BLaER1 treated with 17β-estradiol and CSF1 and Interleukin-3, amounts not matched to agents 10 nM and 100 nM (cell line): Measurements from ENCODE around the gene ARHGAP42.

ENCODE experiments used
- H3K27ac ChIP-seq, 11 experiments: shearing (Covaris generic); formaldehyde crosslinking; 2 replicates each; pipeline ENCODE4 v1.8.1; 2022
- H3K27me3 ChIP-seq, 11 experiments: shearing (Covaris generic); formaldehyde crosslinking; 2 replicates each; pipeline ENCODE4 v1.8.1; 2022
- H3K36me3 ChIP-seq, 11 experiments: shearing (Covaris generic); formaldehyde crosslinking; 2 replicates each; pipeline ENCODE4 v1.8.1; 2022
- H3K4me1 ChIP-seq, 10 experiments: shearing (Covaris generic); formaldehyde crosslinking; 2 replicates each; pipeline ENCODE4 v1.8.1; 2022
- H3K4me2 ChIP-seq, 11 experiments: shearing (Covaris generic); formaldehyde crosslinking; 2 replicates each; pipeline ENCODE4 v1.8.1; 2022
- H3K4me3 ChIP-seq, 10 experiments: shearing (Covaris generic); formaldehyde crosslinking; 2 replicates each; pipeline ENCODE4 v1.8.1; 2022
- H3K9ac ChIP-seq, 11 experiments: shearing (Covaris generic); formaldehyde crosslinking; 2 replicates each; pipeline ENCODE4 v1.8.1; 2022
- H3K9me3 ChIP-seq, 11 experiments: shearing (Covaris generic); formaldehyde crosslinking; replicated peaks in 1 of 11; 2 replicates each; pipeline ENCODE4 v1.8.1; 2022
- H4K20me1 ChIP-seq, 11 experiments: shearing (Covaris generic); formaldehyde crosslinking; 2 replicates each; pipeline ENCODE4 v1.8.1; 2022
- Cebpa-rat ChIP-seq, 11 experiments: shearing (Covaris generic); IDR thresholded peaks; 2 replicates each; pipeline ENCODE4 v1.8.1; 2022

ARHGAP42 gene

GRCh38 chr11:100800202-100800601, 113.1 kb downstream of the ARHGAP42 start:
- no peak overlapping the region for H3K4me2 ChIP-seq
- no peak overlapping the region for H3K4me3 ChIP-seq
- TF ChIP-seq Cebpa-rat (IDR thresholded peaks at IDR 0.05): no peak
- no peaks in the 10 kb centered on the region for H3K27me3 ChIP-seq
- peaks cover 0 to 33% (median 0%) of the 10 kb centered on the region in 11 experiments; a peak in 7 of 22 replicates for H3K36me3 ChIP-seq
- no peaks in the 10 kb centered on the region for H3K4me1 ChIP-seq
- no peak overlapping the region for H3K27ac ChIP-seq
- 0 out of 22 replicates have a peak, but pooled peaks cover 0 to 4% (median 0%) of the 10 kb centered on the region in 11 experiments for H4K20me1 ChIP-seq
- H3K9ac ChIP-seq: no peak overlapping the region
- no peaks in the 10 kb centered on the region for H3K9me3 ChIP-seq

GRCh38 chr11:100801225-100801999, 114.3 kb downstream of the ARHGAP42 start:
- Histone ChIP-seq H3K4me1 (no peaks in the 10 kb centered on the region), H3K4me2 (no peak overlapping the region), H3K36me3 (peaks cover 0 to 26% (median 0%) of the 10 kb centered on the region in 11 experiments; a peak in 6 of 22 replicates), H3K4me3 (no peak overlapping the region), H4K20me1 (0 out of 22 replicates have a peak, but pooled peaks cover 0 to 4% (median 0%) of the 10 kb centered on the region in 11 experiments), H3K27ac (no peak overlapping the region), H3K9ac (no peak overlapping the region), H3K9me3 (no peaks in the 10 kb centered on the region), H3K27me3 (no peaks in the 10 kb centered on the region)
- no peak for TF ChIP-seq Cebpa-rat (IDR thresholded peaks at IDR 0.05)

- no peak overlapping the region for H3K27ac ChIP-seq
- no peaks in the 10 kb centered on the region; a peak in 1 of 20 replicates for H3K4me1 ChIP-seq
- no peaks in the 10 kb centered on the region for H3K9me3 ChIP-seq
- no peaks in the 10 kb centered on the region for H3K27me3 ChIP-seq
- H3K4me2 ChIP-seq: no peak overlapping the region
- no peak overlapping the region for H3K9ac ChIP-seq
- no peak overlapping the region for H3K4me3 ChIP-seq
- TF ChIP-seq Cebpa-rat (IDR thresholded peaks at IDR 0.05): no peak
- H3K36me3 ChIP-seq: no peaks in the 10 kb centered on the region
- 0 out of 22 replicates have a peak, but pooled peaks cover 0 to 5% (median 0%) of the 10 kb centered on the region in 11 experiments for H4K20me1 ChIP-seq
Measured at GRCh38 chr11:100805506-100806199, 118.6 kb downstream of the ARHGAP42 start.

- no peak overlapping the region for H3K9ac ChIP-seq
- 0 out of 22 replicates have a peak, but pooled peaks cover 0 to 5% (median 0%) of the 10 kb centered on the region in 11 experiments for H4K20me1 ChIP-seq
- H3K9me3 ChIP-seq: no peaks in the 10 kb centered on the region
- no peaks in the 10 kb centered on the region for H3K36me3 ChIP-seq
- H3K27me3 ChIP-seq: no peaks in the 10 kb centered on the region
- H3K27ac ChIP-seq: no peak overlapping the region
- no peak for TF ChIP-seq Cebpa-rat (IDR thresholded peaks at IDR 0.05)
- H3K4me1 ChIP-seq: no peaks in the 10 kb centered on the region; a peak in 1 of 20 replicates
- H3K4me2 ChIP-seq: no peak overlapping the region
- no peak overlapping the region for H3K4me3 ChIP-seq
Measured at GRCh38 chr11:100806296-100806695, 119.2 kb downstream of the ARHGAP42 start.

GRCh38 chr11:100808904-100809491, 121.9 kb downstream of the ARHGAP42 start:
- H3K9me3 ChIP-seq: peaks cover 0 to 11% (median 3%) of the 10 kb centered on the region in 11 experiments; a peak in 12 of 22 replicates
- no peaks in the 10 kb centered on the region; a peak in 1 of 20 replicates for H3K4me1 ChIP-seq
- no peak overlapping the region for H3K4me3 ChIP-seq
- no peak overlapping the region for H3K27ac ChIP-seq
- no peak overlapping the region for H3K9ac ChIP-seq
- H3K27me3 ChIP-seq: no peaks in the 10 kb centered on the region
- no peak overlapping the region for H3K4me2 ChIP-seq
- H3K36me3 ChIP-seq: 0 out of 22 replicates have a peak, but pooled peaks cover 0 to 3% (median 0%) of the 10 kb centered on the region in 11 experiments
- TF ChIP-seq Cebpa-rat (IDR thresholded peaks at IDR 0.05): no peak
- 0 out of 22 replicates have a peak, but pooled peaks cover 0 to 5% (median 0%) of the 10 kb centered on the region in 11 experiments for H4K20me1 ChIP-seq

GRCh38 chr11:100810146-100810545, 123.1 kb downstream of the ARHGAP42 start:
- Histone ChIP-seq H3K4me1 (no peaks in the 10 kb centered on the region; a peak in 1 of 20 replicates), H3K4me3 (no peak overlapping the region), H3K9me3 (peaks cover 3 to 21% (median 14%) of the 10 kb centered on the region in 11 experiments; a peak in 16 of 22 replicates), H3K4me2 (no peak overlapping the region), H3K27me3 (no peaks in the 10 kb centered on the region), H3K27ac (no peak overlapping the region), H3K36me3 (0 out of 22 replicates have a peak, but pooled peaks cover 0 to 6% (median 0%) of the 10 kb centered on the region in 11 experiments), H3K9ac (no peak overlapping the region), H4K20me1 (0 out of 22 replicates have a peak, but pooled peaks cover 0 to 5% (median 0%) of the 10 kb centered on the region in 11 experiments)
- no peak for TF ChIP-seq Cebpa-rat (IDR thresholded peaks at IDR 0.05)

GRCh38 chr11:100810666-100811065, 123.6 kb downstream of the ARHGAP42 start:
- Histone ChIP-seq H3K4me1 (no peaks in the 10 kb centered on the region; a peak in 1 of 20 replicates), H3K27ac (no peak overlapping the region), H3K9ac (no peak overlapping the region), H4K20me1 (0 out of 22 replicates have a peak, but pooled peaks cover 0 to 5% (median 0%) of the 10 kb centered on the region in 11 experiments), H3K4me3 (no peak overlapping the region), H3K4me2 (no peak overlapping the region), H3K36me3 (0 out of 22 replicates have a peak, but pooled peaks cover 0 to 6% (median 0%) of the 10 kb centered on the region in 11 experiments), H3K9me3 (peaks cover 8 to 27% (median 16%) of the 10 kb centered on the region in 11 experiments; a peak in 16 of 22 replicates), H3K27me3 (no peaks in the 10 kb centered on the region)
- no peak for TF ChIP-seq Cebpa-rat (IDR thresholded peaks at IDR 0.05)

- Histone ChIP-seq H4K20me1 (0 out of 22 replicates have a peak, but pooled peaks cover 0 to 5% (median 0%) of the 10 kb centered on the region in 11 experiments), H3K4me2 (no peak overlapping the region), H3K27ac (no peak overlapping the region), H3K27me3 (no peaks in the 10 kb centered on the region), H3K36me3 (peaks cover 0 to 6% (median 0%) of the 10 kb centered on the region in 11 experiments; a peak in 1 of 22 replicates), H3K4me3 (no peak overlapping the region), H3K4me1 (no peaks in the 10 kb centered on the region; a peak in 1 of 20 replicates), H3K9me3 (peaks cover 8 to 29% (median 17%) of the 10 kb centered on the region in 11 experiments; a peak in 16 of 22 replicates), H3K9ac (no peak overlapping the region)
- TF ChIP-seq Cebpa-rat (IDR thresholded peaks at IDR 0.05): no peak
Measured at GRCh38 chr11:100812517-100812916, 125.4 kb downstream of the ARHGAP42 start.
